ENCODE results near the gene CX3CL1. TPM values are rescaled to one million over a fixed set of nuclear protein-coding genes. Genes with fewer than 3 reads are reported as not detected.

CX3CL1 gene
- total and polyA plus RNA-seq, 2 experiments from 2014 or later: 0.33 to 0.71 TPM

DNA sequence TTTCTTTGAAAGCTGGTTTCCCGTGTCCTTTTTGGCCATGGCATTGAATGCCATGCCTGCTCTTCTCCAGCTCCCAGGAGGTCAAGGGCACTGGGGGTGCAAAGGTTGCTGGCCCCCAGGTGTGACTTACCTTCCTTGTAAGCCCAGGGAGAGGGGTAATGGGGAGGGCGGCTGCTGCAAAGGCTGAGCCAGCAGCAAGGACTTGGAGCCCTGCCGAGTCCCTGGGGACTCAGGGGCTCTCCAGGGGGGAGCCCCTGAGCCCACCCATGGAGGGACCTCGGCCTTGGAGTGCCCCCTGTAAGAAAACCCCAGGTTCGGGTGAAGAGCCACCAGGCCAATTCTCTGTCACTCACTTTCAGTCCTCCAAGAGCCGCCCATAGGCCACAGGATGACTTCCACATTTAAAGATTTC is 19.6 kb upstream of the CX3CL1 start:
- Histone ChIP-seq H3K27ac (no peak overlapping the region), H3K4me3 (no peak overlapping the region), H3K27me3 (peaks cover 11% of the 10 kb centered on the region), H3K36me3 (no peaks in the 10 kb centered on the region), H3K4me1 (ENCODE audit: low read depth) (no peaks in the 10 kb centered on the region), H3K9me3 (ENCODE audit: low read depth) (no peaks in the 10 kb centered on the region)
- TF ChIP-seq CTCF (IDR thresholded peaks at IDR 0.05; ENCODE audit: low read depth, low read length): no peak
- no peak for DNase-seq (ENCODE audit: low read depth in 1 of 2, low spot score in 1 of 2)

DNA sequence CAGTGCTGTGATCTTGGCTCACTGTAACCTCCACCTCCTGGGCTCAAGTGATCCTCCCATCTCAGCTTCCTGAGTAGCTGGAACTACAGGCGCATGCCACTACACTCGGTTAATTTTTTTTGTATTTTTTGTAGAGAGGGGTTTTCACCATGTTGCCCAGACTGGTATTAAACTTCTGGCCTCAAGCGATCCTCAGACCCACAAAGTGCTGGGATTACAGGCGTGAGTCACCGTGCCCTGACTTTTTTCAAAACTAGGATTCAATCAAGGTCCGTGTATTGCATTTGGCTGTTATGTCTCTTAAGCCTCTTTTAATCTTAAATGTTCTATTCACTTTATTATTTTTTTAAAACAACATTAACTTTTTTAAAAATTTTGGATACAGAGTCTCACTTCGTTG is 18.0 kb upstream of the CX3CL1 start:
- Histone ChIP-seq H3K27me3 (peaks cover 11% of the 10 kb centered on the region), H3K36me3 (no peaks in the 10 kb centered on the region)
- DNase-seq (ENCODE audit: low read depth in 1 of 2, low spot score in 1 of 2): no peak

GRCh38 chr16:57355898-57356414 is 16.3 kb upstream of the CX3CL1 start:
- no peak for TF ChIP-seq CTCF (IDR thresholded peaks at IDR 0.05; ENCODE audit: low read depth, low read length)

More for the DNA sequence above, 18.0 kb upstream of the CX3CL1 start:
- TF ChIP-seq CTCF (IDR thresholded peaks at IDR 0.05; ENCODE audit: low read depth, low read length): no peak
- H3K4me3 ChIP-seq: no peak overlapping the region
- no peaks in the 10 kb centered on the region for H3K9me3 ChIP-seq (ENCODE audit: low read depth)
- no peaks in the 10 kb centered on the region for H3K4me1 ChIP-seq (ENCODE audit: low read depth)
- H3K27ac ChIP-seq: no peak overlapping the region

GRCh38 chr16:57356547-57356946 is 15.7 kb upstream of the CX3CL1 start:
- Histone ChIP-seq H3K4me3 (no peak overlapping the region), H3K36me3 (no peaks in the 10 kb centered on the region), H3K27me3 (no peaks in the 10 kb centered on the region), H3K27ac (no peak overlapping the region), H3K9me3 (ENCODE audit: low read depth) (no peaks in the 10 kb centered on the region), H3K4me1 (ENCODE audit: low read depth) (no peaks in the 10 kb centered on the region)
- no peak for TF ChIP-seq CTCF (IDR thresholded peaks at IDR 0.05; ENCODE audit: low read depth, low read length)
- DNase-seq (ENCODE audit: low read depth in 1 of 2, low spot score in 1 of 2): no peak

More at GRCh38 chr16:57355898-57356414, 16.3 kb upstream of the CX3CL1 start:
- Histone ChIP-seq H3K27me3 (no peaks in the 10 kb centered on the region), H3K4me3 (no peak overlapping the region), H3K27ac (no peak overlapping the region), H3K9me3 (ENCODE audit: low read depth) (no peaks in the 10 kb centered on the region), H3K4me1 (ENCODE audit: low read depth) (no peaks in the 10 kb centered on the region), H3K36me3 (no peaks in the 10 kb centered on the region)
- DNase-seq (ENCODE audit: low read depth in 1 of 2, low spot score in 1 of 2): no peak

DNA sequence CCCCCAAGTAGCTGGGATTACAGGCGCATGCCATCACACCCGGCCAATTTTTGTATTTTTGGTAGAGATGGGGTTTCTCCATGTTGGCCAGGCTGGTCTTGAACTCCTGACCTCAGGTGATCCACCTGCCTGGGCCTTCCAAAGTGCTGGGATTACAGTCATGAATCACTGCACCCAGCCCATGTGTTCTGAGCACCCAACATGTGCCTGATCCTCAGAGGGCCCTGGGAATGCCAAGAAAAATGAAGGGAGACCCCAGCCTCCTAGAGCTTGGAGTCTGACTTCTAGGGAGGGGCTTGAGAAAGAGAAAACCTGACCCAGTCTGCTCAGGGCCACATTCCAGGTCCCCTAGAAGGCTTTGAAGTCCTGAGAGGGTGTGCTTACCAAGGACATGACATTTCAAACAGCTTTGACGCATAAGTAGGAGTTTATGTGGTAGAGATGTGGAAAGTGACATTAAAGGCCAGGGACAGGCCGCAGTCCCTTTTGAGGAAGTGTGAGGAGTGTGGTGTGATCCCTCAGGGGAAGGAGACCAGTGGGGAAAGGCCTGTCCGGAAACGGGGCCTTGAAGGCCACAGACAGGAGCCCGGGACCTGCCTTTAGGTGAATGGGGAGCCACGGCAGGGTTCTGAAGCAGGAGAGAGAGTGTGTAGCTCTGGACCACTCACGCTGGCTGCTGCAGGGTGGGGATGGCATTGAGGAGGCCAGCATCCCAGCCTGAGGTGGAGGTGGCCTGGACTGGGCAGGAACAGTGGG is 14.8 kb upstream of the CX3CL1 start:
- DNase-seq (ENCODE audit: low read depth in 1 of 2, low spot score in 1 of 2): no peak
- no peak overlapping the region for H3K4me3 ChIP-seq
- H3K27me3 ChIP-seq: no peaks in the 10 kb centered on the region
- no peaks in the 10 kb centered on the region for H3K9me3 ChIP-seq (ENCODE audit: low read depth)
- H3K4me1 ChIP-seq (ENCODE audit: low read depth): no peaks in the 10 kb centered on the region
- H3K27ac ChIP-seq: peak overlapping the region; percentile 17
- no peak for TF ChIP-seq CTCF (IDR thresholded peaks at IDR 0.05; ENCODE audit: low read depth, low read length)
- no peaks in the 10 kb centered on the region for H3K36me3 ChIP-seq
